ENCODE results near the gene HAL.
A peak's percentile ranks its signal among the peaks of the same experiment; 100 is the strongest.

The HAL gene, protein sequence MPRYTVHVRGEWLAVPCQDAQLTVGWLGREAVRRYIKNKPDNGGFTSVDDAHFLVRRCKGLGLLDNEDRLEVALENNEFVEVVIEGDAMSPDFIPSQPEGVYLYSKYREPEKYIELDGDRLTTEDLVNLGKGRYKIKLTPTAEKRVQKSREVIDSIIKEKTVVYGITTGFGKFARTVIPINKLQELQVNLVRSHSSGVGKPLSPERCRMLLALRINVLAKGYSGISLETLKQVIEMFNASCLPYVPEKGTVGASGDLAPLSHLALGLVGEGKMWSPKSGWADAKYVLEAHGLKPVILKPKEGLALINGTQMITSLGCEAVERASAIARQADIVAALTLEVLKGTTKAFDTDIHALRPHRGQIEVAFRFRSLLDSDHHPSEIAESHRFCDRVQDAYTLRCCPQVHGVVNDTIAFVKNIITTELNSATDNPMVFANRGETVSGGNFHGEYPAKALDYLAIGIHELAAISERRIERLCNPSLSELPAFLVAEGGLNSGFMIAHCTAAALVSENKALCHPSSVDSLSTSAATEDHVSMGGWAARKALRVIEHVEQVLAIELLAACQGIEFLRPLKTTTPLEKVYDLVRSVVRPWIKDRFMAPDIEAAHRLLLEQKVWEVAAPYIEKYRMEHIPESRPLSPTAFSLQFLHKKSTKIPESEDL

DNA sequence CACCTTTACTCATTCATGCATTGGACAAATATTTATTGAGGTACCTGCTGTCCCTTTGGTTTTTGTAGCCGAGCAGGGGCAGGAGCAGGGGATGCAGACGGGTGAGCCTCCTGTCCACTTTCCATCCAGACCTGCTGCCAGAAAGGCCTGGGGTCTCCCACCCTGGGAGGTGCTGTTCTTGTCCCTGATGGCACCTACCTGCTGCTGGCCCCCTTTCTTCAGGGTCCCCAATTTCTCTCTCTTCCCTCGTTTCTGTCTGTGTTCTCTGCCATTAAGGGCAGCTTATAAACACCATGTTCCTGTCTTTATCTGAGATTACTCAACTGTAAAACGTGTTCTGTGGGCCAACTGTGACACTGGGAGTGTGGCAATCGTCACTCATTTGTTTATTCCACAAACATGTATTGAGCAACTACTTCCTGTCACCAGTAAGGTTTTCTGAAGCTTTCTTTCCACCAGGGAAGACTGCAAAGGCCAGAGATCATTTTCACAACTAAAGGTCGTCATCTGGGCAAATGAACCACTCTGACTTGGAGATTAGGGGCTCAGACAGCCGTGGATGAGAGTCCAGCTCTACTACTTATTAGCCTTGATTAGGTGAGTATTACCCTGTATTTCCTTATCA, at the start of gene HAL:
HAL (minus strand) TSS at position 311 of the 625 bp plus-strand sequence. CDS start 434 bp downstream, outside the sequence.
- H3K27me3 Mint-ChIP-seq = no peaks in the 10 kb centered on the region
- no peak within 1 kb of the TSS for H3K4me3 Mint-ChIP-seq
- H3K4me1 Mint-ChIP-seq (ENCODE audit: low read depth) = peaks cover 3% of the 10 kb centered on the region
- no peaks in the 10 kb centered on the region for H3K9me3 Mint-ChIP-seq
- no peak within 1 kb of the TSS for H3K27ac Mint-ChIP-seq
- peaks cover 11% of the 10 kb centered on the region for H3K36me3 Mint-ChIP-seq (ENCODE audit: low read depth)

DNA sequence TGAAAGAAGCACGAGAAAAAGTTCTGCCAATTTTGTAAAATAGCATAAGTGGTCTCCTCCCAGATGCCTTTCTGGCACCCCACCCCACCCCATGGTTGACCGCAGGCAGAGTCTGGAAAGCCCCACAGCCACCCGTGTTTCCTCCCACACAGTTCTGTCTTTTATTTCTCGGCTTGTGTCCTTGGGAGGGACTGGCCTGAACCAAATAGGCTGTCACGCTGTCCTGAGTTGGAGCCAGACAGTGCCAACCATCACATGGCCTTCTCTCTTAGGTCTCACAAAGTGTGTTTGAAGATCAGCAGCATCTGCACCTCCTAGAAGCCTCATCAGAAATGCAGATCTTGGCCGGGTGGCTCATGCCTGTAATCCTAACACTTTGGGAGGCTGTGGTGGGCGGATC, 49.4 kb upstream of the HAL start:
- H3K27ac Mint-ChIP-seq = peak overlapping the region; percentile 29
- H3K4me3 Mint-ChIP-seq = no peak overlapping the region
- no peaks in the 10 kb centered on the region for H3K27me3 Mint-ChIP-seq
- peaks cover 61% of the 10 kb centered on the region for H3K4me1 Mint-ChIP-seq (ENCODE audit: low read depth)
- no peaks in the 10 kb centered on the region for H3K9me3 Mint-ChIP-seq
- H3K36me3 Mint-ChIP-seq (ENCODE audit: low read depth) = no peaks in the 10 kb centered on the region

DNA sequence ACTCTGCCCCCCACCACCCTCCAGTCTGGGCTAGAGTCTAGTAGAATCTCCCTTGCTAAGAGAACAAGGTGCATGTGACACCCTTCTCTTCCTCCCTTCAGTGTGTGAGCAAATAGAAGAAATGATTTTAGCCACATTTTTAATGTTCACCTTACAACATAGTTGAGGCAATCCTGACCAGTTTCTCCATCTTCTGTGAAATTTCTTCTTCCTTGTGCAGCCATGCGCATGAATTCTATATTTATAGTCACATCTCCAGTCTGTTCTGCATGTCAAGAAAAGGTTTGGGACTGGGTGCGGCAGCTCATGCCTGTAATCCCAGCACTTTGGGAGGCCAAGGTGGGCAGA, 48.8 kb upstream of the HAL start:
- Mint-ChIP-seq H3K9me3 (no peaks in the 10 kb centered on the region), H3K27me3 (no peaks in the 10 kb centered on the region), H3K4me1 (ENCODE audit: low read depth) (peaks cover 61% of the 10 kb centered on the region), H3K36me3 (ENCODE audit: low read depth) (no peaks in the 10 kb centered on the region), H3K4me3 (no peak overlapping the region), H3K27ac (peak overlapping the region; percentile 6)

DNA sequence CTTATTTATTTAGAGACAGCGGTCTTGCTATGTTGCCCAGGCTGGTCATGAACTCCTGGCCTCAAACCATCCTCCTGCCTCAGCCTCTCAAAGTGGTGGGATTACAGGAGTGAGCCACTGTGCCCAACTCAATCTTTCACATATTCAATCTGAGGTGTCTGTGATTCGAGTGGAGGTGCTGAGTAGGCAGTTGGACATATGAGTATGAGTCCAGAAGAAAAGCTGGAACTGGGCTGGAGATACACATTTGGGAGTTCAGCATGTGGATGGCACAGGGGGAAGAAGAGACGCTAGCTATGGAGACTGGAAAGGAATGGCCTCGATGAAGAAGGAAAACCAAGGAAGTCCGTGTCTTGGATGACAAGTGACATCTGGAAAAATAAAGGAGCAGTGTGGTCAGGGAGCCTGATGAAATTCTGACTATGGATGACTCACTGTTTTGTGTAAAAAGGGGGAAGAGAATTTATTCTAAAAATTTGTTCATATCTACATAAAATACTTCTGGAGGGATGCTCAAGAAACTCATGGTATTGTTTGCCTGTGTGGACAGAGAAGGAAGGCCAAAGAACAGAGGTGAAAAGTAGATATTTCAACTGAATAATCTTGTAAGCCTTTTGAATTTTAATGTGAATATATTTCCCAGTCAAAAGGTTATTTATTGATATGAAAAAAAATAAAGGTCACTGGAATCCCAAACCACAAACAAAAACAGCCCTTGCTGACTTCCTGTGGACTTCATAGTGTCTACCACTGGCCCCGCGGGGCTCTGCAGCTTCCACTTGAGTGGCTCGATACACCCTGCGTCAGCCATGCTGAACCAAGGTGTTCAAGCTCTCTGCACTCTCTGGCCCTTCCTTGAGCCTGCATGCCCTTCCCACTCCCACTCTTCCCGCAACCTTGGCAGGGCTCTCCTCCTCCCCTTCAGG, 48.1 kb upstream of the HAL start:
- H3K4me1 Mint-ChIP-seq (ENCODE audit: low read depth) = peaks cover 59% of the 10 kb centered on the region
- no peak overlapping the region for H3K4me3 Mint-ChIP-seq
- H3K9me3 Mint-ChIP-seq = no peaks in the 10 kb centered on the region
- peak overlapping the region; percentile 43 for H3K27ac Mint-ChIP-seq
- no peaks in the 10 kb centered on the region for H3K27me3 Mint-ChIP-seq
- H3K36me3 Mint-ChIP-seq (ENCODE audit: low read depth) = no peaks in the 10 kb centered on the region

DNA sequence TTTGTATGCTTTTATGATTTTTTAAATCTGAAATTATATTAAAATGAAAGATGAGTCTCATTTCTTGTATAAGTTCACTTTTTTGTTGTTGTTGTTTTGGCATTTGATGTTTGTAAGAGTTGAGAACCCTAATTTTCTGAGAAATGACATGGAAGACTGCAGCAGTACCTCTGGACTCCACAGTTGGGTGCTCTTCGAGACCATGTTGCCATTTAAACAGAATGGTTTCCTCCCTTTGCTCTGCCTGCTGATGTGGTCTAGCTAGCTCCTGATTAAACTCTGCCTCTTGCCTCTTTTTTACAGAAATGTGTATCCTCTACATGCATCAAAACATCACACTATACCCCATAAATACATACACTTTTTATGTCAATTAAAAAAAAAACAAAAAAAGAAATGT, 45.0 kb upstream of the HAL start:
- H3K27me3 Mint-ChIP-seq = no peaks in the 10 kb centered on the region
- H3K9me3 Mint-ChIP-seq = no peaks in the 10 kb centered on the region
- no peak overlapping the region for H3K4me3 Mint-ChIP-seq
- H3K4me1 Mint-ChIP-seq (ENCODE audit: low read depth) = peaks cover 28% of the 10 kb centered on the region
- H3K36me3 Mint-ChIP-seq (ENCODE audit: low read depth) = no peaks in the 10 kb centered on the region
- H3K27ac Mint-ChIP-seq = no peak overlapping the region

DNA sequence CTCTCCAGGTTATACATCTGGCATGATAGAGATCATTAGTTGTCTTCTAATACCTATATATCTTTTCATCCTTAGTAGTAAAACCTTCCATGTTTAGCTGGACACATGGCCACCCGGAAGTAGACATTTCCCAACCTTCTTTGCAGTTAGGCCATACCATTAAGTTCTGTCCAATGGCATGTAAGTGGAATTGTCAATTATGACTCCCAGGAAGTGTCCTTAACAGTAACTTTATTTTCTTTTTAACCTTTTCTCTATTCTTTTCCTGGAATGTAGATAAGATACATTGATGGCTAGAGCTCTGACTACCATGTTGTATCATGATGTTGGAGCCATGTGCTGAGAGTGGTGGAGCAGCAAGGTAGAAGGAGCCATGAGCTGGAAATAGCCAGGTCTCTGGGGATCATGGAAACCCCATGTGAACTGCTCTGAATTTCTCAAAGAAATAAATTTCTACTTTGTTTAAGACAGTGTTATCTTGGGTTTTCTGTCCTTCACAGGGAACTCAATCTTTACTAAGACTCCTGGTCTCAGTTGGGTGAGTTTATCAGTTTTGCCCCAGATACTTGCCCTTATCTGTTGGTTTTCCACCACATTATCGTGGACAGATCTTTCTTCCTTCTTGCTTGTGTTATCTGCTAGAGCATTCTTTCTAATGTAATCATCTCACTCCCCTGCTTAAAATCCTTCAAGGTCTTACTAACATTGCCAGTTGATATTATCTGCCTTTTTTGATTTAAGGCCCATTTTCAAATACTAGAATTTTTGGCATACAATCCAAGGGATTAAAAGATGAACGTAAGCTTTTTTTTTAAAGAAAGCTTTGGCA, 44.4 kb upstream of the HAL start:
- H3K36me3 Mint-ChIP-seq (ENCODE audit: low read depth) = no peaks in the 10 kb centered on the region
- no peaks in the 10 kb centered on the region for H3K9me3 Mint-ChIP-seq
- peaks cover 21% of the 10 kb centered on the region for H3K4me1 Mint-ChIP-seq (ENCODE audit: low read depth)
- H3K27ac Mint-ChIP-seq = no peak overlapping the region
- H3K4me3 Mint-ChIP-seq = no peak overlapping the region
- no peaks in the 10 kb centered on the region for H3K27me3 Mint-ChIP-seq

DNA sequence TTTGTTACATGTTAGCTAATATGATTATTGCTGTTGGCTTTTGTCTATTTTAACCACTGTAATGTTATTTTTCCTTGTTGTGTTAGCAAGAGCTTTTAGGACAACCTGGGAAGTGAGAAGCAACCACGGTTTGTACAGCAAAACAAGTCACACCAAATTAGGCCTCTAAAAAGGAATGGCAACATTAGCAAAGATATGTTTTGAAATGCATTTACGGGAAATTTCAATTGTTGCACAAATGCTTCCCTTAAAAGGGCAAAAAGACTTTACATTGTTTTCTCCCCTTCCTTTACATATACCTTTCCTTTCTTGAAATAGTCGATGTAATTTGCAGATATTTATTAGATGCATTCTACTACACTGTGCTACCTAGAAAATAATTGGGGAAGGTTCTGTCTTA, 43.4 kb upstream of the HAL start:
- H3K27ac Mint-ChIP-seq = no peak overlapping the region

DNA sequence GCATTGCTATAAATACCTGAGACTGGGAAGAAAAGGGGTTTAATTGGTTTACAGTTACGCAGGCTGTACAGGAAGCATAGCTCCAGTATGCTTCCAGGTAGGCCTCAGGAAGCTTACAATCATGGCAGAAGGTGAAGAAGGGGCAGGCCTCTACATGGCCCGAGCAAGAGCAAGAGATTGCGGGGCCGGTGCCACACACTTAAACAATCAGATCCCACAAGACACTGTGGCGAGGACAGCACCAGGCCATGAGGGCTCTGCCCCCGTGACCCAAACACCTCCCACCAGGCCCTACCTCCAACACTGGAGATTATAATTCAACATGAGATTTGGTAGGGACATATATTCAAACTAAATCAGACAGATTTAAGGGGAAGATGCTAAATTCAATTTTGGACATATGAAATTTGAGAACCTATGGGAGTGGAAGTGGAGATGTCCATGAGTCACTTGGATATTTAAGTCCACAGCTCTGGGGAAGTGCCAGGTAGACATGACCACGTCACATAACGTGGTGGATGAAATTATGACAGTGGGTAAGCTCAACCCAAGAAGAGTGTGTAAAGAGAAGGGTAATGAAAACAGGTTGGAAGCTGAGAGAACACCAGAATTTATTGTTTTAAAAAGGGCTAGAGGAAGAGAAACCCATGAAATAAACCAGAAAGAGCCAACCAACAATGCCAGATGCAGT, 40.8 kb upstream of the HAL start:
- H3K27me3 Mint-ChIP-seq = no peaks in the 10 kb centered on the region
- no peak overlapping the region for H3K27ac Mint-ChIP-seq
- no peak overlapping the region for H3K4me3 Mint-ChIP-seq
- H3K9me3 Mint-ChIP-seq = no peaks in the 10 kb centered on the region
- peaks cover 4% of the 10 kb centered on the region for H3K36me3 Mint-ChIP-seq (ENCODE audit: low read depth)
- peaks cover 9% of the 10 kb centered on the region for H3K4me1 Mint-ChIP-seq (ENCODE audit: low read depth)

More for the DNA sequence above, 43.4 kb upstream of the HAL start:
- Mint-ChIP-seq H3K4me3 (no peak overlapping the region), H3K4me1 (ENCODE audit: low read depth) (peaks cover 11% of the 10 kb centered on the region), H3K36me3 (ENCODE audit: low read depth) (no peaks in the 10 kb centered on the region), H3K27me3 (no peaks in the 10 kb centered on the region), H3K9me3 (no peaks in the 10 kb centered on the region)

DNA sequence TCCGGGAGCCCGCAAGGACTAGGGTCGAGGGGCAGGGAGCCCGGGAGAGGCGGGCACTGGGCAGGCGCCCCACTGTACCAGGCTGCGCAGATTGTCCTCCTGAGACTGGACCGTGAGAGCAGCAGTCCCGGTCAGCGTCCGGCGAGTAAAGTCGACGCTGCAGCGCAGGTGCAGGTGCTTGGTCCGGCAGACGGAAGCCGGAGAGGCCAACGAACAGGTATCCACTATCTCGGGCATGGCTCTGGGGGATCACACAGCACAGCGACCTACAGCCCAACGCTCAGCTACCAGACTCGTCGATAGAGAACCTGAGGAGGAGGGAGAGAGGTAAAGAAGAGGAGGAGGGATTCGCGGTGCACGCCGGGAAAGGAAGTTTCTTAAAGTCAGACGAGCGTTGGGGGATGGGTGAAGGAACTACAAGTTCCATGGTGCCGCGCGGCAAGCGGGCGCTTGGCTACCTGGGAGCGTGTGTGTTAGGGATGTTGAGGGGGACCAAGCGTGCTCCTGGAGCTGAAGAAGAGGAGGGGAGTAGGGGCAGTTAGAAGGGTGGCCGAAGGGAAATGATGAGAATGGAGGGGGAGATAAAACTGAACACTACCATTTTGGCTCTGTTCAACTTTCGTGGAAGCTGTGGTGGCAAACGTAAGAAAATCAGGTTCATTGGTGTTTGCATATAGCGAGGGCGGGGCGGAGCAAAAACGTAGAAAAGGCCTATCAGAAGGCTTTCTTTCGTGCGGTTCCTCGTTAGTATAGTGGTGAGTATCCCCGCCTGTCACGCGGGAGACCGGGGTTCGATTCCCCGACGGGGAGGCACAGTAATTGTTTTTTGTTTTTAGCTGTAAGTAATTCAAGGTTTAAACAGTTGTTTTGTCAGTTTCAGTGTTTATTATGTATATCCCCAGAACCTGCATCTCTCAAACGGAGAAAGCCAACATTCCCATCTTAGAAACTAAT, 39.4 kb upstream of the HAL start, which contains the start of gene LTA4H:
LTA4H (minus strand) TSS at position 305 of the 954 bp plus-strand sequence; CDS start at position 237, 68 bp downstream.
- Mint-ChIP-seq H3K36me3 (ENCODE audit: low read depth) (peaks cover 4% of the 10 kb centered on the region), H3K9me3 (no peaks in the 10 kb centered on the region), H3K27me3 (no peaks in the 10 kb centered on the region), H3K4me1 (ENCODE audit: low read depth) (peaks cover 12% of the 10 kb centered on the region), H3K4me3 (no peak within 1 kb of the TSS), H3K27ac (no peak within 1 kb of the TSS)

DNA sequence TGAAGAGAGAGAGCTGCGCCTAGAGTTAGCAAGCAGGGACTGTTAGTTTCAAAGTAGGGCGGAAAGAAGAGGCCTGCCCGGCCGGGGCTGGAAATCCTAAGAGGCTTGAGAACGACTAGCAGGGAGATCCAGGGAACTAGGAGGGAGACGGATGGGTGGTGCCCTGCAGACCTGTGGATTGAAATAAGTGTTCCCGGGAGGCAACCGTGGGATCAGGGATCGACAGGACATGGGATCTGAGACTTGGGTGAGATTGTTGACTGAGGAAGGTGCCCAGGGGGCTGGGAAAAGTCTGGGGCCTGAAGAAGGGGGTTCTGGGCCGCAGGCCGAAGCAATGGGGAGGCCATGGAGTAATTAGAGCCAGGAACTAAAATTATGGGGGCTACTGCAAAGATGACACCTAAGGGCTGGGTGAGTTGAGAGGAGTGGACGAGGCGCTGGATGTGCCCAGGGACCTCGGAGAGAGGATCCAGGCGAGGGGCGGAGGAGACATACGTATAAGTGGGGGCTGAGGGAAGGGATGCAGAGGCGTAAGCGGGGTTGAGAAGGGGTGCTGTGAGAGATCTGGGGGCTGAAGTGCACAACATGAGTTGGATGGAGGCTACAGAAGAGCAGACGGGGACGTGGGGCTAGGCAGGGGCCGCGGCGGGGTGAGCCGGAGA, 38.6 kb upstream of the HAL start:
- Mint-ChIP-seq H3K27ac (no peak overlapping the region), H3K27me3 (no peaks in the 10 kb centered on the region)

DNA sequence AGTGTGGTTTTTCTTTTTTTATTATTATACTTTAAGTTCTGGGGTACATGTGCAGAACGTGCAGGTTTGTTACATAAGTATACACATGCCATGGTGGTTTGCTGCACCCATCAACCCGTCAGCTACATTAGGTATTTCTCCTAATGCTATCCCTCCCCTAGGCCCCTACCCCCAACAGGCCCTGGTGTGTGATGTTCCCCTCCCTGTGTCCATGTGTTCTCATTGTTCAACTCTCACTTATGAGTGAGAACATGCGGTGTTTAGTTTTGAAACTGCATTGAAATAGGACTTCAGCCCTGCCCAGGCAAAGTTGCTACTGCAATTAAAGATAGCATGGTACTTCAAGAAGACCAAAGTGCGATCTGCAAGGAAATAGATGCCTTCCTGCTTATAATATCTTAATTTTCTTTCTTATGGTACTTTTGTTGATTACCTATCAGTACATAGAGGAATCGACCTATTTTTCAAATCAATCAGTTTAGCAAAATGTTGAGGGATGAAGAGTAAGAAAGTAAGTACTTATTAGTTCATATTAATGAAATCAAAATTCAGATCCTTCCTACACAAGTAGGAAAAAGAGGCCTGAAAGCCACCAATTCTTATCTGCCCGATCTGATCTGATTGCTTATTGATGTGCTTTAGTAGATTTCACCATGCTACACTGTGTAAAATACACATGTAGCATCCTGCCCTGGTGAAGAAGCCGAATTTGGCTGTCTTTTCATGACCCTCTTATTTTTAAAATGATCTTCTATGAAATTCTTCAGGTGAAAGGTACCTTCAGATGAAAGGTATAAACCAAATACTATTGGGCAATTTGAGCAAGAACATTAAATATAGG, 37.6 kb upstream of the HAL start:
- Mint-ChIP-seq H3K4me1 (ENCODE audit: low read depth) (peaks cover 24% of the 10 kb centered on the region), H3K27me3 (no peaks in the 10 kb centered on the region), H3K36me3 (ENCODE audit: low read depth) (peaks cover 13% of the 10 kb centered on the region), H3K4me3 (no peak overlapping the region), H3K9me3 (no peaks in the 10 kb centered on the region), H3K27ac (no peak overlapping the region)

More for the DNA sequence above, 38.6 kb upstream of the HAL start:
- no peaks in the 10 kb centered on the region for H3K9me3 Mint-ChIP-seq
- H3K4me3 Mint-ChIP-seq = no peak overlapping the region
- H3K36me3 Mint-ChIP-seq (ENCODE audit: low read depth) = peaks cover 9% of the 10 kb centered on the region
- H3K4me1 Mint-ChIP-seq (ENCODE audit: low read depth) = peaks cover 20% of the 10 kb centered on the region

Measured in stimulated activated naive CD8-positive, alpha-beta T cell treated with anti-CD3 and anti-CD28 coated beads, Interleukin-15, Interleukin-2, amounts not matched to agents 100 ng/mL and 50 ng/mL, for 24 hours (primary cell).